ENCODE data around the gene ARHGEF39.

GRCh38 chr9:35700942-35701341 lies 35.9 kb upstream of the ARHGEF39 start:
- TF ChIP-seq ZFP3 (CRISPR knock-in tag; IDR thresholded peaks at IDR 0.05): no peak
- TF ChIP-seq ISL1 (CRISPR knock-in tag; IDR thresholded peaks at IDR 0.05): no peak
- TF ChIP-seq RARB (CRISPR knock-in tag; IDR thresholded peaks at IDR 0.05): no peak
- no peak for TF ChIP-seq GLIS3 (CRISPR knock-in tag; IDR thresholded peaks at IDR 0.05)
- no peak for TF ChIP-seq SNAI2 (CRISPR knock-in tag; IDR thresholded peaks at IDR 0.05)
- TF ChIP-seq ZFP30 (CRISPR knock-in tag; IDR thresholded peaks at IDR 0.05): no peak
